ENCODE measurements around the gene SLC7A6. TPM values are rescaled to one million over a fixed set of nuclear protein-coding genes. Genes with fewer than 3 reads are reported as not detected.

Gene SLC7A6
- total RNA-seq, 1 experiment from 2014 or later, result 19.8 TPM

- no peak for DNase-seq
- Histone ChIP-seq H3K27me3 (ENCODE audit: control insufficient read depth, insufficient read depth, low read length) (peaks cover 4% of the 10 kb centered on the region; the same call in 1 of the 2 replicates), H3K4me3 (ENCODE audit: insufficient read depth, low read depth, low read length) (no peak overlapping the region), H3K36me3 (replicated peaks; ENCODE audit: control insufficient read depth, insufficient read depth, low read length) (peaks cover 31% of the 10 kb centered on the region)
These were observed 32.8 kb upstream of the SLC7A6 start for GRCh38 chr16:68231384-68232136.

- Histone ChIP-seq H3K36me3 (replicated peaks; ENCODE audit: control insufficient read depth, insufficient read depth, low read length) (peaks cover 31% of the 10 kb centered on the region), H3K27me3 (ENCODE audit: control insufficient read depth, insufficient read depth, low read length) (peaks cover 4% of the 10 kb centered on the region; the same call in 1 of the 2 replicates), H3K4me3 (ENCODE audit: insufficient read depth, low read depth, low read length) (no peak overlapping the region)
- DNase-seq, result peak; percentile 18
These were observed 32.0 kb upstream of the SLC7A6 start for GRCh38 chr16:68232335-68232734.

GRCh38 chr16:68233085-68233834 lies 31.1 kb upstream of the SLC7A6 start:
- Histone ChIP-seq H3K4me3 (ENCODE audit: insufficient read depth, low read depth, low read length) (no peak overlapping the region), H3K36me3 (replicated peaks; ENCODE audit: control insufficient read depth, insufficient read depth, low read length) (peaks cover 31% of the 10 kb centered on the region), H3K27me3 (ENCODE audit: control insufficient read depth, insufficient read depth, low read length) (peaks cover 4% of the 10 kb centered on the region; the same call in 1 of the 2 replicates)
- no peak for DNase-seq

DNA sequence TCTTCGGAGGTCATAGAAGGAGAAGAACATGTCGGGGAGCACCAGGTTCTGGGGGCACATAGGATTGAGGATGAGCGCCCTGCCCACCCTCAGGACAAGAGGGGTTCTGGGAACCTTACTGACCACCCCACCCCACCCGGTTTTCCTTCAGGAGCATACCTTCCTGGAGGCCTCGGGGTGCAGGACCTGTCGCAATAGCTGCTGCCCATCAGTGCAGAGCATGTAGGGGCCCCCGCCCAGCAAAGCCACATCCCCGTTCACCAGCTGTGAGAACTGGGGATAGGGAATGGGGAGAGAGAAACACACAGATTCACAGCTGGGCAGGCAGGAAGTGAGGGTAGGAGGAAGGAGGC lies 30.5 kb upstream of the SLC7A6 start:
- H3K4me3 ChIP-seq (ENCODE audit: insufficient read depth, low read depth, low read length), result no peak overlapping the region
- H3K36me3 ChIP-seq (replicated peaks; ENCODE audit: control insufficient read depth, insufficient read depth, low read length), result peaks cover 30% of the 10 kb centered on the region
- peaks cover 4% of the 10 kb centered on the region; the same call in 1 of the 2 replicates for H3K27me3 ChIP-seq (ENCODE audit: control insufficient read depth, insufficient read depth, low read length)
- DNase-seq, result no peak

DNA sequence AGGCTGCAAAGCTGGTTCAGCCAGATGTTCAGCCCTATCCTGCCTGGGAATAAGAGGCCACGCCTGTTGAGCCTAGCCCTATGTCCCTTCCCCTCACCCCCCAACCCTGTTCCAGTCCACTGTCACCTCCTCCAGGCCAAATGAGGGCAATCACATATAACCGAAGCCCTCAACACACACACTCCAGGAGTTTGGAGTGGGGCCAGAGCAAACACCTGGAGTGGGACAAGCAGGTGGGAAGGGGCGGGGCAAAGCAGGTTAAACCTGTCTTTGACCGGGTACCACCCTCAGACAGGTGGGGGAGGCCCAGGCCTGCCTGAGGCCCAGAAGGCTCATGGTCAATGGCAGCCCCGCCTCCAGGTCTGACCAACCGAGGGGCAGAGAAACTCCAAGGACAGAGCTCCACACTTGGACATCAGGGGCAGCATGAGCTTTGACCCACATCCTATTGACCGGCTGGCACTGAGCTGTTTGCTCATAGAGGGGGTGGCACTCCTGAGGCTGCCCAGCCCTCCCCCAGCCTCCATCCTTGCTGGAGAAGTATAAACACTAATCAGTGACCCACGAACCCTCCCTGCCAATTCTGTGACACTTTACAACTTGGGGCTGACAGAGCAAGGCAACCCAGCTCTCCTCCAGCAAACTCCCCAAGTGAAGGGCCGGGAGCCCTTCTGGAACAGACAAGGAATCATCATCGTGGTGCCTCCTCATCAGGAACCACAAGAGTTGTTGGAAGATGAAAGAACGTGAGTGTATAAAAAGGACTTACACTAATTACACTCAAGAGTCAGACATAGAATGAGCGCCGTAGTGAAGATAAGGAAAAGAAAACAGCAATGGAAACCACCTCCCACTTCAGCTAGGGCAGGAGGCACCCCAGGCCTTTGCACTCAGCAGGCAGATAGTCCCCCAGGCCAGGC lies 29.9 kb upstream of the SLC7A6 start:
- Histone ChIP-seq H3K27me3 (ENCODE audit: control insufficient read depth, insufficient read depth, low read length) (peaks cover 4% of the 10 kb centered on the region; the same call in 1 of the 2 replicates), H3K36me3 (replicated peaks; ENCODE audit: control insufficient read depth, insufficient read depth, low read length) (peaks cover 27% of the 10 kb centered on the region), H3K4me3 (ENCODE audit: insufficient read depth, low read depth, low read length) (peak overlapping the region; percentile 78)
- DNase-seq, result peak; percentile 66

- H3K4me3 ChIP-seq (ENCODE audit: insufficient read depth, low read depth, low read length), result peak overlapping the region; percentile 78
- H3K36me3 ChIP-seq (replicated peaks; ENCODE audit: control insufficient read depth, insufficient read depth, low read length), result peaks cover 23% of the 10 kb centered on the region
- DNase-seq, result peak; percentile 85
- peaks cover 4% of the 10 kb centered on the region; the same call in 1 of the 2 replicates for H3K27me3 ChIP-seq (ENCODE audit: control insufficient read depth, insufficient read depth, low read length)
These were observed 29.0 kb upstream of the SLC7A6 start for GRCh38 chr16:68235108-68235886.

DNA sequence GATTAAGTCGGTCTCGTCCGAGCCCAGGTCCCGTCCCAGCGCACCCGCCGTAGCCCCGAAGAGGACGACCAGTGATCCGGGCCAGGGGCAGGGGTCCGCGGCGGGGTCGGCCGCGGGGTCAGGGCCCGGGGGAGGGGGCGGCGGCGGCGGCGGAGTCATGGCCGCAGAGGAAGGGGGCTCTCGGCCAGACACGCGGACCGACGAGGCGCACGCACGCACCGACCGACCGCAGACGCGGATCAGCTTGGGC lies 28.5 kb upstream of the SLC7A6 start, which contains the start of gene ESRP2:
Gene ESRP2, minus strand, starts transcription at position 241 of the 250 bp plus-strand sequence. Its CDS starts 82 bp downstream, at position 159.
- Histone ChIP-seq H3K27me3 (ENCODE audit: control insufficient read depth, insufficient read depth, low read length) (peaks cover 4% of the 10 kb centered on the region; the same call in 1 of the 2 replicates), H3K4me3 (ENCODE audit: insufficient read depth, low read depth, low read length) (peak within 1 kb of the TSS; percentile 78), H3K36me3 (replicated peaks; ENCODE audit: control insufficient read depth, insufficient read depth, low read length) (peaks cover 17% of the 10 kb centered on the region)
- DNase-seq, result no peak

- Histone ChIP-seq H3K36me3 (replicated peaks; ENCODE audit: control insufficient read depth, insufficient read depth, low read length) (peaks cover 14% of the 10 kb centered on the region), H3K27me3 (ENCODE audit: control insufficient read depth, insufficient read depth, low read length) (peaks cover 4% of the 10 kb centered on the region; the same call in 1 of the 2 replicates), H3K4me3 (ENCODE audit: insufficient read depth, low read depth, low read length) (peak overlapping the region; percentile 78)
- DNase-seq, result peak; percentile 95
These were observed 28.0 kb upstream of the SLC7A6 start for GRCh38 chr16:68236137-68236825.

GRCh38 chr16:68236826-68237242 lies 27.5 kb upstream of the SLC7A6 start:
- Histone ChIP-seq H3K36me3 (replicated peaks; ENCODE audit: control insufficient read depth, insufficient read depth, low read length) (peaks cover 9% of the 10 kb centered on the region), H3K27me3 (ENCODE audit: control insufficient read depth, insufficient read depth, low read length) (peaks cover 4% of the 10 kb centered on the region; the same call in 1 of the 2 replicates), H3K4me3 (ENCODE audit: insufficient read depth, low read depth, low read length) (peak overlapping the region; percentile 78)
- DNase-seq, result peak; percentile 81

DNA sequence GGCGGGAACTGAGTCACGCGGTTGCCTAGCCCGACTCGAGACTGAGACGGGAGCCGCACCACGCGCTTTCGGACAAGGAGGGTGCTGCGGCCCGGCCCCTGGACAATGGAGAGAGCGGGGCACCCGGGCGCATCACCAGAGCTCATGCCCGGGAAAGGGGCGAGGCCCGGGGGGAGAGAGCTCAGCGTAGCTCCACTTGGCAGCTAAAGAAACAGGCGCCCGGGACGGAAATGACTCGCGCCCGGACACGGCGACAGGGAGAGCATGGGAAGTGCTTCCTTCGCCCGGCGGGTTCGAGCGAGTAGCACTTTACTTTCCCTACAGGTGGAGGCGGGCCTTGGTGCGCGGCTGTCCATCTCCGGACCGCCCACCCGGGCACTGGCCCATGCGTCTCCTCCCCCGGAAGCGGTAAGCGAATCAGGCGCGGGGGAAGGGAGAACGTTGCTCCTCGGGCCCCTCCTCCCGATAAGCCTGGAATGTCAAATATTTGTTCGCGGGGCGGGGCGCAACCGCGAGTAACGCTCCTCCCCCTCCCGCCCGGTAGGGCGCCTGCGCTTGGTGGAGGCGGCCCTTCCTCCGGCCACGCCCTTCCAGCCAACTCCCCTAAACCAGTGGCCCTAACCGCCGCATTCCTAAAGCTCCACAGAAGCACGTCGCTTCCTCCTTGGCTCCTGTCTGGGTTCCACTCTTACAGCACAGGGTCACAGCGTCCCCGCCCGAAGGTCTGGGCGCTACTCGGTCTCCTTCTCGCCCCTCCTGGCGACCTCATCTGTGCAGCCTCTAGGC lies 26.9 kb upstream of the SLC7A6 start:
- peak; percentile 99 for DNase-seq
- peak overlapping the region; percentile 78 for H3K4me3 ChIP-seq (ENCODE audit: insufficient read depth, low read depth, low read length)
- peaks cover 4% of the 10 kb centered on the region; the same call in 1 of the 2 replicates for H3K27me3 ChIP-seq (ENCODE audit: control insufficient read depth, insufficient read depth, low read length)
- peaks cover 4% of the 10 kb centered on the region for H3K36me3 ChIP-seq (replicated peaks; ENCODE audit: control insufficient read depth, insufficient read depth, low read length)

- Histone ChIP-seq H3K4me3 (ENCODE audit: insufficient read depth, low read depth, low read length) (peak overlapping the region; percentile 50), H3K27me3 (ENCODE audit: control insufficient read depth, insufficient read depth, low read length) (peaks cover 4% of the 10 kb centered on the region; the same call in 1 of the 2 replicates), H3K36me3 (replicated peaks; ENCODE audit: control insufficient read depth, insufficient read depth, low read length) (peaks cover 4% of the 10 kb centered on the region)
- no peak for DNase-seq
These were observed 26.3 kb upstream of the SLC7A6 start for GRCh38 chr16:68238029-68238345.

DNA sequence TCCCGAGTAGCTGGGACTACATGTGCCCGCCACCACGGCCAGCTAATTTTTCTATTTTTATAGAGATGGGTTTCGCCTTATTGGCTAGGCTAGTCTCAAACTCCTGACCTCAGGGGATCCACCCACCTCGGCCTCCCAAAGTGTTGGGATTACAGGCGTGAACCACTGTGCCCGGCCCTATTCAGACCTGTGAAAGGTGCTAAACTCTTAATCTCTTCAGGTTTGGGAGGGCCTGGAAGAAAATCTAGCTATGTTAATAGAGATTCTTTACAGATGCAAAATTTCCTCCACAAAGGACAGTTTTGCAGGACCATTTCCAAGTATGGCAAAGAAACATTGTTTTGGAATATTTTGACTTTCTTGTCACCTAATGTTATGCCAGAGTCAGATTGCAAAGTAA lies 22.2 kb upstream of the SLC7A6 start:
- DNase-seq, result no peak
- Histone ChIP-seq H3K4me3 (ENCODE audit: insufficient read depth, low read depth, low read length) (no peak overlapping the region), H3K27me3 (ENCODE audit: control insufficient read depth, insufficient read depth, low read length) (peaks cover 18% of the 10 kb centered on the region), H3K36me3 (replicated peaks; ENCODE audit: control insufficient read depth, insufficient read depth, low read length) (no peaks in the 10 kb centered on the region)
